Measurements from ENCODE around the gene POTEF.

DNA sequence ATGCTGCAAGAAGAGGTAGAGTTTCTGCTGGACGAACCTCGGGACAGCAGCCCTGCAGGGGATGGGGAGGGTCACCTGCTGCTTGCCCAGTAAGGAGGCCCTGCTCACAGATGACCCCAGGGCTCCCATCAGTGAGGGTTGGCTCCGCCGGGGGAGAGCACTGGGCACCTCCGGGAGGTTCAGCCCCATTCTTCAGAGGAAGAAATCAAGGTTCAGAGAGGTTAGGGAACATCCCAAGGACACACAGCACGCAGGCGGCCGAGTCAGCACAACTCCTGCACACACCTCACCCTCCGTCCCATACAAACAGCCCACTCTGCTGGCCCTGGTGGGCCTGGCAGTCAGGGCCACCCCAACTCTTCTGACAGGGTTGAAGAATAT lies 27.6 kb upstream of the POTEF start:
- no peak for TF ChIP-seq CTCF (conservative IDR thresholded peaks at IDR 0.05; ENCODE audit: low read depth, low read length)
- no peak for TF ChIP-seq MAFK (IDR thresholded peaks at IDR 0.05; ENCODE audit: low read depth, low read length)
- TF ChIP-seq POLR2A (IDR thresholded peaks at IDR 0.05; ENCODE audit: low read depth, low read length), result no peak
- no peak for TF ChIP-seq RAD21 (IDR thresholded peaks at IDR 0.05; ENCODE audit: low read length)
- no peak for TF ChIP-seq CEBPB (IDR thresholded peaks at IDR 0.05; ENCODE audit: low read depth, low read length)
- TF ChIP-seq RFX5 (IDR thresholded peaks at IDR 0.05; ENCODE audit: low read depth, low read length), result no peak
- no peak for TF ChIP-seq USF2 (IDR thresholded peaks at IDR 0.05; ENCODE audit: low read depth, low read length)
- no peak for TF ChIP-seq BHLHE40 (IDR thresholded peaks at IDR 0.05; ENCODE audit: low read depth, low read length)
- no peak for TF ChIP-seq FOS (IDR thresholded peaks at IDR 0.05; ENCODE audit: low read depth, low read length)
- no peak for TF ChIP-seq MXI1 (IDR thresholded peaks at IDR 0.05; ENCODE audit: borderline replicate concordance, low read depth, low read length)
- TF ChIP-seq, protein P1, sequence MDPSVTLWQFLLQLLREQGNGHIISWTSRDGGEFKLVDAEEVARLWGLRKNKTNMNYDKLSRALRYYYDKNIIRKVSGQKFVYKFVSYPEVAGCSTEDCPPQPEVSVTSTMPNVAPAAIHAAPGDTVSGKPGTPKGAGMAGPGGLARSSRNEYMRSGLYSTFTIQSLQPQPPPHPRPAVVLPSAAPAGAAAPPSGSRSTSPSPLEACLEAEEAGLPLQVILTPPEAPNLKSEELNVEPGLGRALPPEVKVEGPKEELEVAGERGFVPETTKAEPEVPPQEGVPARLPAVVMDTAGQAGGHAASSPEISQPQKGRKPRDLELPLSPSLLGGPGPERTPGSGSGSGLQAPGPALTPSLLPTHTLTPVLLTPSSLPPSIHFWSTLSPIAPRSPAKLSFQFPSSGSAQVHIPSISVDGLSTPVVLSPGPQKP (IDR thresholded peaks at IDR 0.05; ENCODE audit: borderline replicate concordance, low read depth, low read length), result no peak

All from IMR-90 (cell line).